Aorta (tissue), 5 donors: ENCODE data around the gene NCOA4. TPM values are rescaled to one million over a fixed set of nuclear protein-coding genes. Genes with fewer than 3 reads are reported as not detected.
"Not testable (repeated sequence)": the region's sequence is repeated elsewhere in the genome, so short reads cannot be mapped to it uniquely, and the experiment has no call there.

Experiments
- ATAC-seq: fragments of 200-7000 bp; cut with Tn5 transposase; one replicate; pipeline ENCODE4 v1.9.1; 2022; ENCODE audit warnings: moderate library complexity; ENCODE audit not compliant: low FRiP score
- DNase-seq, 2 donors: peaks; one replicate each; pipeline ENCODE4 v3.0.0-alpha.2; 2020
- H3K27ac ChIP-seq, 2 donors: one replicate each; pipeline ENCODE4 v1.5.1; 2013; ENCODE audit warnings: low read length in 2 of 2, mild to moderate bottlenecking in 2 of 2, moderate library complexity in 2 of 2, control low read depth in 1 of 2, inconsistent platforms in 1 of 2, low read depth in 1 of 2
- H3K27me3 ChIP-seq, 2 donors: one replicate each; pipeline ENCODE4 v1.6.1; 2013; ENCODE audit warnings: control low read depth in 1 of 2, low read length in 1 of 2, mild to moderate bottlenecking in 1 of 2, moderate library complexity in 1 of 2; ENCODE audit not compliant: insufficient read depth in 2 of 2, control insufficient read depth in 1 of 2
- H3K36me3 ChIP-seq, 2 donors: one replicate each; pipeline ENCODE4 v1.6.1; 2013; ENCODE audit warnings: control low read depth in 1 of 2, low read length in 1 of 2, mild to moderate bottlenecking in 1 of 2; ENCODE audit not compliant: insufficient read depth in 2 of 2, control insufficient read depth in 1 of 2
- H3K4me1 ChIP-seq, 2 donors: one replicate each; pipeline ENCODE4 v1.6.1; 2013; ENCODE audit warnings: low read length in 2 of 2, control low read depth in 1 of 2, mild to moderate bottlenecking in 1 of 2, moderate library complexity in 1 of 2; ENCODE audit not compliant: insufficient read depth in 2 of 2, control insufficient read depth in 1 of 2
- H3K4me3 ChIP-seq, 2 donors: one replicate each; pipeline ENCODE4 v1.5.1; 2013; ENCODE audit warnings: low read length in 2 of 2, control low read depth in 1 of 2, mild to moderate bottlenecking in 1 of 2
- H3K9me3 ChIP-seq: one replicate; pipeline ENCODE4 v1.6.1; 2013; ENCODE audit warnings: mild to moderate bottlenecking, low read length; ENCODE audit not compliant: control insufficient read depth
- WGBS, 2 donors: extraction: QIAGEN DNeasy Blood & Tissue Kit; methylation state at CpG; one replicate each; pipeline ENCODE4 v1.1.7; 2013; 5-methylcytosine and 5-hydroxymethylcytosine counted together
- intact Hi-C, 2 donors: fragments of 100-400 bp; cut with DNase I; formaldehyde crosslinking; loops; one replicate each; pipeline versions ENCODE4 v1.14.2 to v1.15.0; 2022
- polyA plus RNA-seq, 2 donors: library from polyadenylated mRNA; stranded (reverse); fragments of 200-250 nt; gene quantifications; one replicate each; pipeline ENCODE4 v1.2.3, GENCODE V29; 2013
- total RNA-seq, 2 donors: library from RNA; stranded (reverse); fragmentation: NEBNext Ultra II Directional; extraction: Animal tissue kit (Norgen Biotek cat#: 25700); gene quantifications; one replicate each; pipeline ENCODE4 v1.2.1, GENCODE V29; 2021
- donor health status: healthy with polysubstance abuse.
- donor health status: Bipolar disorder and iron deficiency.
- donor health status: DM: no; HTN: no; CAD: no.
- donor health status: DM: no; HTN: no; CAD: no.
- donor health status: DM: yes; HTN: yes; CAD: no.

The NCOA4 gene
- total and polyA plus RNA-seq, 4 donors: 54.3 to 120 (median 100) TPM

DNA sequence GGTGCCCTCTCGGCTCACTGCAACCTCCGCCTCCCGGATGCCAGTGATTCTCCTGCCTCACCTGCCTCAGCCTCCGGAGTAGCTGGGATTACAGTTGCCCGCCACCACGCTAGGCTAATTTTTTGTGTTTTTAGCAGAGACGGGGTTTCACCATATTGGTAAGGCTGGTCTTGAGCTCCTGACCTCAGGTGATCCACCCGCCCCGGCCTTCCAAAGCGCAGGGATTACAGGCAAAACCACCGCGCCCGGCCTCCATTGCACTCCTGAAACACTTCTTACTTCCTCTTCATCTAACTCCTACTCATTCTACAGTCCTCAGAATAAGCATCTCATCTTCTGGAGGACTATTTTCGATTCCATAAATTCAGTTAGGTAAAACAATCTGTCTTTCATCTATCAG, 59.4 kb downstream of the NCOA4 start:
- intact Hi-C loops: loop anchor here in 1 of 2 donors (10.0 kb wide), 1 partner anchor 54 kb away; no protein-coding TSS in a partner anchor
- WGBS, 2 donors: 46 to 52% methylated on average over 13 to 14 of the region's 14 CpGs
- H3K27ac ChIP-seq, ATAC-seq, H3K27me3 ChIP-seq, DNase-seq, H3K9me3 ChIP-seq, H3K4me1 ChIP-seq, H3K36me3 ChIP-seq: not testable (repeated sequence)
- H3K4me3 ChIP-seq: peak overlapping the region in 1 of 2 donors; percentile 31

DNA sequence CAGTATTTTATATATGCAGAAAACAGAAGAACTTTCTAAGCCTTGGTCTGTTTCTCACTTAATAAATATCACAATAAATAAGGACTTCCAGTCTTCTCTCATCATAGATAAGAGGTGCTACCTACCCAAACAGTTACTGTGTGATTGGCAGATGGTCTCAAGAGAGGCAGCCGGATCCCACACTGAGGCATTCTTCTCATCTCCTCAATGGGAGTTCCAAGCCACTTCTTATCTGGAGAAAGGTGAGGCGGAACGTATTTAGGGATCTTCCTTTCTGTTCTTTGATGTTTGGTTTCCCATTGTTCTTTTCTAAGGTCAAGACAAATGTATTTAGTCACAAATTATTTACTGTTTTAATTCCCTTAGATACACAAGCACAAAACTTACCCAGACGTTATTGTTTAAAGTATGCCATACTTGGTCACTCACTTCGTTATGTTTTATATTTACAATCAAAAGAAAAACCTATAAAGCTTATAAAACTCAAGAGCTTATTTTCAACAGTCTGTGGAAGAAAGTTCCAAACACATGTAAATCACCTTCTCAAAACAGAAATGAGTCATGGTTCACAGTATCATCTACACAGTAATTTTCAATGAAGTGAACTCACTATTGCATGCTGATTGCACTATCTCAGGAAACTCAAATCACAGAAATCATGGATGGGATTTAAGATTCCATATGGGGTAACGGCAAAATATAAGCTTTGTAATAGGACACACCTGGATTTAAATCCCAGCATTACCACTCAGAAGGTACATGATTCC, 67.6 kb downstream of the NCOA4 start:
- ATAC-seq, H3K27ac ChIP-seq, H3K36me3 ChIP-seq, H3K4me3 ChIP-seq, H3K27me3 ChIP-seq, DNase-seq, H3K4me1 ChIP-seq, intact Hi-C loops, H3K9me3 ChIP-seq: not testable (repeated sequence)
- WGBS, 2 donors: 86 to 89% methylated on average over 6 of the region's 6 CpGs

DNA sequence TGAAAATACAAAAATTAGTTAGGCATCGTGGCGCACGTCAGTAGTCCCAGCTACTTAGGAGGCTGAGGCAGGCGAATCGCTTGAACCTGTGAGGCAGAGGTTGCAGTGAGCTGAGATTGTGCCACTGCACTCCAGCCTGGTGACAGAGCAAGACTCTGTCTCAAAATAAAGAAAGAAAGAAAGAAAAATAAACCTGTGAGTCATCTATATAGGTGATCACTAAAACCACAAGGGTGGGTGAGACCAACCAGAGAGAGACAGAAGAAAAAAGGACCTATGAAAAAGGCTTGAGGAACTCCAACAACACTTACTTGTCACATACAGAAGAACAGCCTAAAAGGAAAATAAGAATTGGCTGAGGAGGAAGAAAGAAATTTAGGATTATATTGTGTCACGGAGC, 72.5 kb downstream of the NCOA4 start:
- H3K36me3 ChIP-seq, H3K9me3 ChIP-seq, DNase-seq, H3K27ac ChIP-seq, intact Hi-C loops, ATAC-seq, H3K27me3 ChIP-seq, H3K4me1 ChIP-seq, H3K4me3 ChIP-seq: not testable (repeated sequence)
- WGBS, 2 donors: 96 to 98% methylated on average over 6 of the region's 6 CpGs

DNA sequence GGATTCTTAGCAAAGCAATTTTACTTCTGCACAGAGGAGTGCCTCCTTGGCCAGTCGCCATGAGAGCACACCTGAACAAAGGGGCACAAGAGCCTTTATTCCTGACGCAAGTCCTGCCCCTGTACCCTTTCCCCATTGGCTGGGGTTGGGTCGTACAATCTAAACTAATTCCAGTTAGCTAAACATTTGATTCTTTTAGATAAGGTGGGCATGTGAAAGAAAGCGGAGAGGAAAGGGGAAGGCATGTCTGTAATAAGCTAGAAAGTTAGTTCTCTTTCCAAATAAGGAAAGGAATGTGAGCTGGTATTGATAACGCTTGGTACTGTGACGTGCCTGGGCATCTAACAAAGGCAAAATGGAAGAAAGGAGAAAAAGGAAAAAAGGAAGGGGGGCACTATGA, 73.8 kb downstream of the NCOA4 start:
- H3K9me3 ChIP-seq, H3K36me3 ChIP-seq, H3K27me3 ChIP-seq, intact Hi-C loops, H3K4me3 ChIP-seq, H3K4me1 ChIP-seq, H3K27ac ChIP-seq, DNase-seq, ATAC-seq: not testable (repeated sequence)
- WGBS, 2 donors: 10 to 22% methylated on average over 5 of the region's 6 CpGs

Other genes starting within 250 kb of the NCOA4 start
- 10 to 100 TPM; 26.0 to 37.2 TPM for gene AGAP4, start 183.1 kb downstream of the NCOA4 start, total RNA-seq
- 10 to 100 TPM in 1 of 2 donors, 1 to 10 TPM in 1; 9.6 to 25.8 TPM for gene AGAP4, start 183.1 kb downstream of the NCOA4 start, polyA plus RNA-seq
- gene TIMM23, start 58.1 kb downstream of the NCOA4 start, total RNA-seq: 10 to 100 TPM; 32.2 to 32.8 TPM
- 10 to 100 TPM; 39.4 to 42.7 TPM for gene TIMM23, start 58.1 kb downstream of the NCOA4 start, polyA plus RNA-seq
- gene MSMB, start 15.6 kb upstream of the NCOA4 start, total RNA-seq: not detected
- not detected for gene MSMB, start 15.6 kb upstream of the NCOA4 start, polyA plus RNA-seq